A549 treated with GW870086 at 1 μM for 4 hours (cell line): ENCODE results near the gene TAAR1. TPM values are rescaled to one million over a fixed set of nuclear protein-coding genes. Genes with fewer than 3 reads are reported as not detected.

Source experiments
- total RNA-seq: library from RNA; stranded (reverse); fragments of 200-300 nt; extraction: Qiagen RNA extraction; gene quantifications from 5 replicates; pipeline ENCODE4 v1.2.3, GENCODE V29; 2022; ENCODE audit warnings: low read depth

Gene TAAR1, protein sequence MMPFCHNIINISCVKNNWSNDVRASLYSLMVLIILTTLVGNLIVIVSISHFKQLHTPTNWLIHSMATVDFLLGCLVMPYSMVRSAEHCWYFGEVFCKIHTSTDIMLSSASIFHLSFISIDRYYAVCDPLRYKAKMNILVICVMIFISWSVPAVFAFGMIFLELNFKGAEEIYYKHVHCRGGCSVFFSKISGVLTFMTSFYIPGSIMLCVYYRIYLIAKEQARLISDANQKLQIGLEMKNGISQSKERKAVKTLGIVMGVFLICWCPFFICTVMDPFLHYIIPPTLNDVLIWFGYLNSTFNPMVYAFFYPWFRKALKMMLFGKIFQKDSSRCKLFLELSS
- not detected in 5 replicates for total RNA-seq

DNA sequence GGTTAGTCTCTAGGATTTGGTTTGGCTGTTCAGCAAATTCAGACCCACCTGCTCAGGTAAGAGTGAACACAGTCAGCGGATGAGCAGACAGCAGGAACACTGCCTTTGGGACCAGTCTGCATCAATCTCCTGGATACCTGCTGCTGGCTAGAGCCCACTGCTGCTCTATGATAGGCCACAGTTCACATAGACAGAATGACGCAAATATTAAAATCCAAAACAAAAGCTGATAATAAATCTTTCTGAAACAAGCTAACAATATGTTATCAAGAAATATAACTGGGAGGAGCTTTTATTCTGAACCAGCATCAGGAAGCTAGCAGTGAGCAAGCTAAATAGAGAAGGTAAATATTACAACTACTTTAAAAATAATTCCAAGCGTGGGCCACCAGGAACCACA, at the start of gene TAAR1:
TAAR1 (minus strand) TSS at position 101 of the 400 bp plus-strand sequence. CDS start 13,179 bp downstream, outside the sequence.

DNA sequence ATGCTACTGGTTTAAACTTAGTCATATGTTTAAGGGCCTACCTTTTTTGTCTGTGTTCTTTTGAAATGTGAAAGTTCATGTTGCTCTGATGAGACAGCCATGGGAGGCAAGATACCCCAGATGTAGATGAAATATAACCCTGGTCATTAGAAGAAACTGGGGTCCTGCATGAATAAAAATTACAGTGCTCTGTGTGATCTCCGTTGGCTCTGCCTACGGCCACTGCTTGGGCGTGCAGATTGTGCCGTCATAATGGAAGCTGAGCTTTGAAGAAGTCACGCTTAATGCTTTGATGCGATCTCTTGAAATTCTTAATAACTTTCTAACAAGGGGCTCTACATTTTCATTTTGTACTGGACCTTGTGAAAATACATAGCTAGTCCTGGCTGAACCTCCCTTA, 34.8 kb downstream of the TAAR1 start, which contains the start of gene TAAR2:
TAAR2 (minus strand) TSS at position 101 of the 400 bp plus-strand sequence; CDS start at position 101, 0 bp downstream.

Other genes starting within 250 kb of the TAAR1 start
- 18.8 to 26.8 TPM (median 22.8 TPM) in 5 replicates for gene STX7, start 146.1 kb downstream of the TAAR1 start, total RNA-seq
- not detected in 5 replicates for gene TAAR9, start 120.9 kb downstream of the TAAR1 start, total RNA-seq
- gene TAAR8, start 106.5 kb downstream of the TAAR1 start, total RNA-seq = not detected in 5 replicates
- not detected in 5 replicates for gene TAAR6, start 88.9 kb downstream of the TAAR1 start, total RNA-seq
- not detected in 5 replicates for gene TAAR5, start 69.4 kb downstream of the TAAR1 start, total RNA-seq
- not detected in 5 replicates for gene TAAR2, start 34.9 kb downstream of the TAAR1 start, total RNA-seq
- gene VNN1, start 54.9 kb upstream of the TAAR1 start, total RNA-seq = 0.03 to 0.07 TPM (median 0.05 TPM) in 3 of 5 replicates, not detected in the others
- 0.10 TPM in 1 of 5 replicates, not detected in the others for gene VNN2, start 98.7 kb upstream of the TAAR1 start, total RNA-seq
- gene SLC18B1, start 139.5 kb upstream of the TAAR1 start, total RNA-seq = 4.6 to 5.9 TPM (median 5.2 TPM) in 5 replicates
- 1,872 to 2,130 TPM (median 1,935 TPM) in 5 replicates for gene RPS12, start 155.4 kb upstream of the TAAR1 start, total RNA-seq